HPDE6-E6E7 (cell line): ENCODE data around the gene C11orf42.

ENCODE experiments used
- DNase-seq: peaks from one replicate; pipeline ENCODE4 v3.0.0; 2011; ENCODE audit warnings: missing footprints; ENCODE audit errors: extremely low spot score

Gene C11orf42, protein sequence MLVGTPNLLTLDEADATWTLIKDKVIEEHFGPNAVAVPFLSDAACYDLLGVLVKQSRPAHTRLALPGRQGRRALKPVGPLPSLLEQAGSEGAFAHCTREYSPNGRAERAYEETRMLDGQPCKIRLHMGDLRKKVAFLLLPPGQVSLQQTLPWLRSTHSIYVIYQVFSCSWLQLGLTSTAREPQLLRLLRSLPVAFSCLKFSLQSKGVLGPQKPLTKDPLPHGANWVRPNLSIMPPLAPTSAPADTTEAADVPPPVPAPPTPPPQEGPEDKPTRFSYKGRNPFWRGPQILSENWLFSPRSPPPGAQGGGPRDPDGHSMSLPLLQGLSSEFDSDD

DNA sequence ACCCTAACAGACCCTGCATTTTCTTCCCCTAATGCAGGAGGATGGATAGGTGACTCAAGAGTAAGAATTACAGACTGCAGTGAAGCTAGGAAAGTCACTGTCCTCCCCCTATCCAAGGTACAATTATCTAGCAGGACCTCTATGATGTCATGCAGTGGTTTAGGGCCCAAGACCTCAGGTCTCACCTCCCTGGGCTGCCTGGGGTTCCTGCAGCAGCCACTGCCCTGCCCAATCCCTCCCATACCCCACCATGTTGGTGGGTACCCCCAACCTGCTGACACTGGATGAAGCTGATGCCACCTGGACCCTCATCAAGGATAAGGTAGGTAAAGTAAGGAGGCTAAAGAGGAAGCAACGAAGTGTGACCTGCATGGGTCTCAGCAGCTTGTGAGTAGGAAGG is at the start of gene C11orf42:
Gene C11orf42, plus strand, starts transcription at position 192 of the 400 bp plus-strand sequence. Its CDS starts 59 bp downstream, at position 251.
- no peak for DNase-seq

DNA sequence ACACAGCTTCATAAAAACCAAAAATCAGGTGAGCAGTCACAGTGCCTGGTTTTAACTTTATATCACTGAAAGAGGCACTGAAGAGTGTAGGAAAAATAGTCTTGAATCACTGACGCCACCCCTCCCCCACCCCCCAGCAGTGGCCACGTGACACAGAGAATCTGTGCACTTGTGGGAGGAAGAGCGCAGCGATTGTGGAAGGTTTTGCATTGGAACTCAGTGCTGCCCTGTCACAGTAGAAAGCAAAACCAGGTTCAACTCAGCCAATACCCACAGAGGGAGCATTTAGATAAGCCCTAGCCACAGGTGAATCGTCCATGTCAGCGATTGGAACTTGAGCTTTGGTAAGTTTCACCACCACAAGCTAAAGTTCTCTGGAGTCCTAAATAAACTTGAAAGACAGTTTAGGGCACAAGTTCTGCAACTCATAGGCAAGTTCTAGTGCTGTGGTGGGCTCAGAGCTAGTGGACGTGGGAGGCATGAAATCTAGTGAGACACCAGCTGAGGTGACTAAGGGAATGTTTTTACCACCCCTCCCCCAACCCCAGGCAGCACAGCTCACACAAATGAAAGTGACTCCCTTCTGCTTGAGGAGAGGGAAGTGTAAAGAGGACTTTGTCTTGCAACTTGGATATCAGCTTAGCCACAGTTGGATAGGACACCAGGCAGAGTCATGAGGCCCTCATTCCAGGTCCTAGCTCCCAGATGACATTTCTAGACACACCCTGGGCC is 48.6 kb upstream of the C11orf42 start:
- DNase-seq, result no peak

DNA sequence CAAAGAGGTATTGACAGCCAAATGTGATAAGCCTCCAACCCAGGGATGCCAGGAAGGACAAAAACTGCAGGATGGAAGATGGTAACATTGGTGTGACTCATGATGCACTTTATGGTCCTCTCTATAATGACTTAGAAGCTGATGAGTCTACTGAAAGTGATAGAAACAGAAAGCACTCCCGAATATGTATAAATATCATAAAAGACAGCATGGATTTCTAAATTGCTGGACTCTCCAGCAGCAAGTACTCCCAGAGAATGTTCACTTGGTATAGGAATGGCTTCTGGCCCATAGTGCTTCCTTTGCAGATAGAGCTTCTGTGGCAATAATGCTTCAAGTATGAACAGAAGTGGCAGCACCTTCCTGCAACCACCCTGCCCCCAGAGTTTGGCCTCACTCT is 35.1 kb upstream of the C11orf42 start, which contains the start of gene OR52B2:
Gene OR52B2, minus strand, starts transcription at position 101 of the 400 bp plus-strand sequence. Its CDS starts 0 bp downstream, at position 101.
- no peak for DNase-seq

DNA sequence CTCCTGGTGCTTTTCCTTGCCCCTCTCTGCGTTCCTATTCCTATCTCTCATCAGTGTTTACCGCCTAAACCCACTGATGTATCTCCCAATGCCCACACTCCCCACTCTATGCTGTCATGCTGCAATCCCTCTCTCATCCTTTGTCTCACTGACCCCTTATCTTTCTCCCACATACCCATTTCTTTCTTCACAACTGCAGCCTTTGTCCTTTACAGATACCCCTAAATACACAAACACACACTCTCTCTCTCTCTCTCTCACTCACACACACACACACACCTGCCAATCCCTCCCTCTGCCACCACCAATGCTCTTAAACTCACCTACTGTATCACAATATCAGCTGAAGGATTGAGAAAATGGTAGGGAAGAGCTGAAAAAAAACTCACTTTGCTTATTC is 29.9 kb upstream of the C11orf42 start:
- no peak for DNase-seq

DNA sequence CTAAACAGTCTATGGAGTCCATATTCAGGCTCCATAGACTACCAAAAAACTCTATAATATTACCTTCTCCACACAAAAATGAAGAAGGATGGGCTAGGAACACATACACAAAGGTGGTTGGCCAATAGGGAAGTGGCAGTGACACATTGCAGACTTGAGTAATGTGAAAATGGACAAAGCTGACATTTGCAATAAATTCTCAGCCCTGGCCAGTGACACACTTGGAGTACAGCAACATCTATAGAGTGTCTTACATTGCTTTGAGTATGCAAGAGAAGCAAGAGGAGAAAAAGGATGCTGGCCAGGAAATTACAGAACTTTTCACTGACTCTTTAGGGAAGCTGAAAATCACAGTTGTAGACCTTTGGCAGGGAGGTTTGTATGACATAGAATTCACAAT is 13.6 kb upstream of the C11orf42 start:
- no peak for DNase-seq

DNA sequence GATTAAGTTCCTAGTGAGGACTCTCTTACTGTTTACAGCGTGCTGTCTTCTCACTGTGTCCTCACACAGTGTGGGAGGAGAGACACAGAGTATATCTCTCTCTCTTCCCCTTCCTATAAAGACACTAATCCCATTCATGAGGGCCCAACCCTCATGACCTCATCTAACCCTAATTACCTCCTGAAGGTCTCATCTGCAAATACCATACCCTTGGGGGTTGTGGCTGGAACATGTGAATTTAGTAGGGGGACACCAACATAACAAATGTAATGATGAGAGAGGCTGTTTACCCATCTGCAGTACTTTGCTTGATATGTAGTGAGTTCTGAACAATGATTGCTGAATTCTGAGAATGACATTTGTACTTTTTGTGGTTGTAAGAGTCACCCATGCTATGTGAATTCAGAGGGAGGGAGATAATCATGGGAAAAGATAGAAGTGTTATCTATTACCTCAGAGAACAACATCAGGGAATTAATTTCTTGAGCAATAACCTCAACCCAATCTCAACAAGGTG is 11.2 kb upstream of the C11orf42 start:
- no peak for DNase-seq

DNA sequence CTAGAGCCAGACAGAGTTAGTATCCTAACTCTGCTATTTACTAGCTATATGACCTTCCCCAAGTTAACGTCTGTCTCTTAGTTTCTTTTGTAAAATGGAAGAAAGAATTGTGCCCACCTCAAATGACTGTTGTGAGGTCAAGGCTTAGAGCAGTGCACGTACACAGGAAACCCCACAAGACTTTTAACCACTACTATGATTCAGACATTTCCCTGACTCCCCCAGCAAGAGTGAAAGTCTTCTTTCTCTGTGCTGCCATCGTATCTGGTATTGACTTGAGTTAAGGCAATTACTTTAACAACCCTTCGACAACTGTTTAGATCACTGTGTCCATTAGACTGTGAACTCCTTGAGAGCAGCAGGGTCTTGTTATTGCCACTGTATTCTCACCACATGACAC is 9.0 kb upstream of the C11orf42 start:
- no peak for DNase-seq

DNA sequence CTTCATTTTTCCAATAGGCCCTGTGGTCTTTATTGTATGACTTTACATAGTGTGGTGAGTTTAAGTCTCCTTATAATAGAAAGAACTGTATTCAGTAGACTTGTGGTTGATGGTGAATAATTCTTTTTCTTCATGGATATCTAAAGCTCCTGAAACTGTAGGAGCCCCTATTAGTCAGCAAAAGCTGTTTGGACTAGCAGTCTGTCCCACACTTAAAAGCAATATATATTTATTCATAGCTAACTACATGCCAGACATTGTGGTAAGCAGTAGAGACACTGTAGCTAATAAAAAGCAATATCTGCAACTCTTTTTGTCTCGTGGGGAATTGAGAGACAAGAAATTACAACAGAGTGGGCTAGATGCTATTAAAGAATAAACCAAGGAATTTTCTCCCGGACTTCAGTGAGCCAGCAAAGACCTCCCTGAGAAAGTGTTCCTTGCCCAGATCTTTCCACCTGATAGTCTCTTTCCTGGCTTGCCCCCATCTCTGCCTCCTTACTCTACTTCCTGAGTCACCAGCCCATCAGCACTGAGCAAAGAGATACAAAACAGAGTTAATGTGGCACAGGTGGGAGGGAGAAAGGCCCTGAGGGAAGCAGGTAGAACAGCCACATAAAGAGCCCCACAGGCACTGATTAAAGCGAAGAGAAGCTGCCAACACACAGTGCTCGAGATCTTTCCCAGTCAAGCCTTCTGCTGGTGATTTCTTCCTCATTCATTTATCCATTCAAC is 7.7 kb upstream of the C11orf42 start:
- DNase-seq, result no peak

DNA sequence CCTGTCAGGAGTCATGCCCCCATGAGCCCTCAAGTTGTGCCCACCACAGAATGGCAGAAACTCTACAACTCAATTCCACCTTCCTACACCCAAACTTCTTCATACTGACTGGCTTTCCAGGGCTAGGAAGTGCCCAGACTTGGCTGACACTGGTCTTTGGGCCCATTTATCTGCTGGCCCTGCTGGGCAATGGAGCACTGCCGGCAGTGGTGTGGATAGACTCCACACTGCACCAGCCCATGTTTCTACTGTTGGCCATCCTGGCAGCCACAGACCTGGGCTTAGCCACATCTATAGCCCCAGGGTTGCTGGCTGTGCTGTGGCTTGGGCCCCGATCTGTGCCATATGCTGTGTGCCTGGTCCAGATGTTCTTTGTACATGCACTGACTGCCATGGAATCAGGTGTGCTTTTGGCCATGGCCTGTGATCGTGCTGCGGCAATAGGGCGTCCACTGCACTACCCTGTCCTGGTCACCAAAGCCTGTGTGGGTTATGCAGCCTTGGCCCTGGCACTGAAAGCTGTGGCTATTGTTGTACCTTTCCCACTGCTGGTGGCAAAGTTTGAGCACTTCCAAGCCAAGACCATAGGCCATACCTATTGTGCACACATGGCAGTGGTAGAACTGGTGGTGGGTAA is 6.1 kb upstream of the C11orf42 start, which contains the start of gene OR52W1:
Gene OR52W1, plus strand, starts transcription at position 51 of the 637 bp plus-strand sequence. Its CDS starts 0 bp downstream, at position 51.
- DNase-seq, result no peak

DNA sequence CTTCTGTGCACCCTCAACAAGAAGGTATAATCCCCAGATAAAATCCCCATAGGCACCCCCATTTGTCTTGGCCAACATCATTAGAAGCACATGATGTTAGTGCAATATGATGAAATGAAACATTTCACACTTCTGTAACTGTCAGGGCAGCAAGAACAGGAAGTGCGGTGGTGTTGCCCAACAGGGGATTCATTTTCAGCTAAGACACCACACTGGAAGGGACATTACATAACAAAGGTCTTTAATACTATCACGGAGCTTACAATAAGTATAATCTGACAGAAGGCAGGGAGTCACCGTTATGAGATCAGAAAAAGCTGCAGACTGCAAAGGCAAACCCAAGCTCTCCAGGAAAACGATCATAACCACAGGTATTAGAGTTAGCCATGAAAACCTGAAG is 4.4 kb upstream of the C11orf42 start:
- DNase-seq, result no peak

DNA sequence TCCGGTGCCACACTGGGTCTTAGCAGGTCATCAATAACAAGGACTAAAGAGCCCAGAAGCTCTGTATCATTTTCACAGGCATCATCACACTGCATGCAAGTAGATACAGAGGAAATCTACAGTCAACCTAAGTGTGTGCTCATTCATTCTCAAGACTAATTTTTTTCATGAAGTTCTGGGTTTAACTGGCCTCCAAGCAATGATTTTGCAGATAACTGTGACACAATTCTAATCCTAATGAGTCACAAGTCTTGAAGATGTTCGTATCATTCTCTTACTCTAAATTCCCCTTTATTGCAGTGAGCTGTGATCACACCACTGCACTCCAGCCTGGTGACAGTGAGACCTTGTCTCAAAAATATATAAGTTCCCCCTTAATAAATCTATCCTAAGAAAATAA is 3.9 kb upstream of the C11orf42 start:
- no peak for DNase-seq

DNA sequence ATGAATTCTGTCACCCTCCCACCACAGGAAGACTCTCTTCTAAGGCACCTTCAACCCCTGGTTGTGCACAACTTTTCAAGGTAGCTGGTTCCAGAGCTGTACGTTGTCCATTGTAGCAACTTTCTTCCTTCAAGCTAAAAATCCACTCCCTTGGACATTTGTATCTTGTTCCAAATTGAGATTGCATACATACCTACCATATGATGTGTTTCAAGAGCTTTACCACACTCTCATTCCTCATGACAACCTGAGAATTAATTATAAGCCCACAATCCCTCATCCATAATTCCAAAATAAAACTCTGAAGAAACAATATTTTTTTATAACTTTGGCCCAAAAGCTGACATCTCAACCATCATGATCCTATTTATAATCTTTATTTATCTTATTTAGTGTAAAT is 3.3 kb upstream of the C11orf42 start:
- DNase-seq, result no peak

DNA sequence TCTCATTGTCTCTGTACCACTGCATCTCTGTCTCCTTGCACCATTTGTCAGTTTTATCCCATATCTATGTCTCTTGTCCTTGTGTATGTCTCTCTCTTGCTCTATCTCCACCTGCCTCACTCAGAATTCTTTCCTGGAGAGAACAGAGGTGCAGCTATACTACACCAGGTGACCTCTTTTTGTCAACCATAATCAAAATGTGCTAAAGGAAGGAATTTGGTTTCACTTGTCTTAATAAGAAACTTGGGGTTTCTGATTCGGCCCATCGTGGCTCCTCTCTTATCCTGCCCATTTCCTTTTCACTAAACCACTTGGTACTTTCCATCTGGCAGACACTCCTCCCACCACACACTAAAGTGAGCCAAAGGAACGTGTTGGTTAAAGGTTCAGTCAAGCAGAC is 2.0 kb upstream of the C11orf42 start:
- DNase-seq, result no peak

DNA sequence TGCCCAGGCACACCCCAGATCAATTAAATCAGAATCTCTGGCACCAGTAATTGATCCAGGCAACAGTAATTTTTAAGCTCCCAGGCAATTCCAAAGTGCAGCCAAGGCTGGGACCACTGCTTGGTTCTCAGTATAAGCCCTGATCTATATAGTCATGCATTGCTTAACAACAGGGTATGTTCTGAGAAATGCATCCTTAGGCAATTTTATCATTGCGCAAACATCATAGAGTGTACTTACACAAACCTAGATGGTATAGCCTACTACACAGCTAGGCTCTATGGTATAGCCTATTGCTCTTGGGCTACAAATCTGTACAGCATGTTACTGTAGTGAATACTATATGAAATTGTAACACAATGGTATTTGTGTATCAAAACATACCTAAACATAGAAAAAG is 651 bp upstream of the C11orf42 start:
- no peak for DNase-seq

DNA sequence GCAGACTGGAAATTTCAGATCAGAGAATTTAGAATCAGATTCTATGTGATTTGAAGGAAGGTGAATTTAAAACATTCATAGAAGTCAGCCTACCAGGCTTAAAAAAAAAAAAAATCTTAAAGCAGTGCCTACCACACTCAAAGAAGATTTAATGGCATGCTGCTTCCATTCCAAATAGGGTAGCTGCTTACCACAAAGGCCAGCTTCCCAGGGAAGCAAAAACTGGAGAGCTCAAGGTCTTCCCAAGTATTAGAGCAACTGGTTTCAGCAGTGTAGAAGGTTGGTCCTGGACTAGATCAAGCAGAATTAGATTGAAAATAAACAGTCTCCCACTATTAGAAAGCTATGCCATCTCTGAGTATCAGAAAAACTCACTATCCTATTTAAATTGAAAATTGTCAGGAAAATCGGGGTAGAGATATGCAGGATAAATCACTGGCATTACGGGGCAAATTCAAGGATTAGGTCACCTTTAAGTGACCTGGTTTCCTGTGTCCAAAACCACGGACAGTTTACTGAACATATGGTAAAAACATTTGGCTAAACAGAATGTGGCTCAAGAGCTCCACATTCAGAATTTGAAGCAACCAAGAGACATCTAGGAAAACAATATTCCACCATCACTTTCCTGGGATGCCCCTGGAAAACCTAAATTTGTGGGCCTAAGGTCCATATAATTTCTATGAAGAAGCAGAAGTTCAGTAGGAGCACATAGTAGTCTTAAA is 1.3 kb downstream of the C11orf42 start:
- no peak for DNase-seq

DNA sequence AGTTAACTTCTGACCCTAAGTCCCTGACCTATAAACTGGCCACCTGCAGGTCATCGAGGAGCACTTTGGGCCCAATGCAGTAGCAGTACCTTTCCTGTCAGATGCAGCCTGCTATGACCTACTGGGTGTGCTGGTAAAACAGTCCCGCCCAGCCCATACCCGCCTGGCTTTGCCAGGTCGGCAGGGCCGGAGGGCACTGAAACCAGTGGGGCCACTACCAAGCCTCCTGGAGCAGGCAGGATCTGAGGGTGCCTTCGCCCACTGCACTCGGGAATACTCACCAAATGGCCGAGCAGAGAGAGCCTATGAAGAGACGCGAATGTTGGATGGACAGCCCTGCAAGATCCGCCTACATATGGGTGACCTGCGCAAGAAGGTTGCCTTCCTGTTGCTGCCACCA is 4.4 kb downstream of the C11orf42 start:
- DNase-seq, result no peak

DNA sequence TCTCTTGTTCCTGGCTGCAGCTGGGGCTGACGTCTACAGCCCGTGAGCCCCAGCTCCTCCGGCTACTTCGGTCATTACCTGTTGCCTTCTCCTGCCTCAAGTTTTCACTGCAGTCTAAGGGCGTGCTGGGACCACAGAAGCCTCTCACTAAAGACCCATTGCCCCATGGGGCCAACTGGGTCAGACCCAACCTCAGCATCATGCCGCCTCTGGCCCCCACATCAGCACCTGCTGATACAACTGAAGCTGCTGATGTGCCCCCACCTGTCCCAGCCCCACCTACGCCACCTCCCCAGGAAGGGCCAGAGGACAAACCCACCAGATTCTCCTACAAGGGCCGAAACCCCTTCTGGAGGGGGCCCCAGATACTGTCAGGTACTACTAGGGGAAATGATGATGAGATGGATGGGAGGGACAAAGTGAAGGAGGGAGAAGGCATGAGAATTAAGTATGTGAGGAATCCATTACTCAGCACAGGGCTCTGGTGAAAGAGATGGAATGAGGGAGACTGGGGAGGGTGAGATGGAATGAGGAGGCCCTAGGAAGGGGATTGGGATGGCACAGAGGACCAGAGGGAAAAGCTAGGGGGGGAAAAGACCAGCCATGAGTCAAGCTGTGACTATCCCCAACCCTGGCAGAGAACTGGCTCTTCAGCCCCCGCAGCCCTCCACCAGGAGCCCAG is 5.1 kb downstream of the C11orf42 start:
- no peak for DNase-seq

DNA sequence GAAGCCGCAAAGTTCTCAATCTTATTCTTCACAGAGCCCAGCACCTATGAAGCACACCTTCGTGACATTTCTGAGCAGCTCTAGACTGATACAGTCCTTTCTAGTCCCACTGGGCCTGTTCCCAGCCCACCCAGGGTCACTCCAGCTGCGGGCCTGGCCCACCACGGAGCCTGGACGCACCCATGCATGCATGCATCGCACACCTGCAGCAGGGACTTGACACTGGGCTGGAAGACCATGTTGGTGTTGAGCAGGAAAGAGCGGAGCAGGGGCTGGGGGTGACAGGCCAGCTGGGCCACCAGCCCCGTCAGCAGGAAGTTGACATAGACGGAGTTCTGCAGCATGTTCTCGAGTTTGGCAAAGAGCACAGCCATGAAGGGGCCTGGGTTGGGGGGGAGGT is 9.2 kb downstream of the C11orf42 start:
- no peak for DNase-seq

DNA sequence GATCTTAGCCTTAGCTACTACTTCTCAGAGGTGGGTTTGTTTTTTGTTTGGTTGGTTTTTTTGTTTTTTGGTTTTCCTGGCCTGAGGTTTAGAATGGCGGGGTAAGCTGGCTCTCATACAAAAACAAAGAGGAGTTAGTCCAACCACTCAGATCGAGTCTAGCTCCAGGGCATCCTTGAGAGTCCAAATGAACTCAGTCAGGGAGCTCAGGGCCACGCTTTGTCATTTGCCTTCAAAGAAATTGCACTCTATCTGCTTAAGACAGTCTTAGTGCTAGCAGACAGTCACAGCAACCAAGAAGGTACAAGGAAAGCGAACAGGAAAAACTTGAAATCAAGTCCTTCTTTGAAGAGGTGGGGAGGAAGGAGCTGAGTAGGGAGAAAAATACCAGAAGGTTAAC is 11.1 kb downstream of the C11orf42 start:
- DNase-seq, result no peak

DNA sequence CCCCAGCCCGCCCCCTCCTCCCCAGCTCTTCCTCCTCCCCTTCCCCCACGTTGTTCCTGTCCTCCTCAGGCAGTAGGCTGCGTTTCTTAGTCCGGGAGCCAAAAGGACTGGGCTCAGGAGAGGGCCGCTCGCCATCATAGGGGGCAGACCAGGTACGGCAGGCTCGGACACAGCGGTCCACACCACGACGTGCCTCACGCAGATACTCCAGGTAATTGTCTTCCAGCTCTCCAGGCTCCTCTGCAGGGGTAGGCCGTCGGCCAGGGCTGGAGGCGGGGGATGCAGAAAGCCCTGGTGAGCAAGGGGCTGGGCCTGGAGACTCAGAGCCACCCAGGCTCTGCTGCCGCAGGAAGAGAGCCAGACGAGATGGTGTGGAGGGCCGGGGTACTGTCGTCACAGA is 12.4 kb downstream of the C11orf42 start:
- no peak for DNase-seq
